MM.1S (cell line): ENCODE measurements around the gene TSPAN9.

Experiments
- DNase-seq: peaks from one replicate; pipeline ENCODE4 v3.0.0-alpha.2; 2015
- H2AFZ ChIP-seq: fragments of 300-600 bp; sonication (generic); 2 replicates; pipeline ENCODE4 v1.6.0; 2016; ENCODE audit warnings: antibody characterized with exemption, low read length
- H3F3A ChIP-seq: fragments of 300-600 bp; sonication (generic); 2 replicates; pipeline ENCODE4 v1.6.1; 2016; ENCODE audit warnings: mild to moderate bottlenecking, antibody characterized with exemption, low read length, moderate library complexity, mixed read lengths; ENCODE audit not compliant: insufficient read depth
- H3K27ac ChIP-seq: fragments of 300-600 bp; sonication (generic); 2 replicates; pipeline ENCODE4 v1.5.1; 2016; ENCODE audit warnings: mild to moderate bottlenecking, low read length
- H3K27me3 ChIP-seq: fragments of 300-600 bp; sonication (generic); replicated peaks from 2 replicates; pipeline ENCODE4 v1.6.0; 2016; ENCODE audit warnings: low read length; ENCODE audit not compliant: insufficient read depth
- H3K36me3 ChIP-seq: fragments of 300-600 bp; sonication (generic); replicated peaks from 2 replicates; pipeline ENCODE4 v1.6.1; 2016; ENCODE audit warnings: mild to moderate bottlenecking, low read length, mixed read lengths; ENCODE audit not compliant: insufficient read depth
- H3K4me1 ChIP-seq: fragments of 300-600 bp; sonication (generic); 2 replicates; pipeline ENCODE4 v1.6.1; 2016; ENCODE audit warnings: low read length, mixed read lengths
- H3K4me2 ChIP-seq: fragments of 300-600 bp; sonication (generic); 2 replicates; pipeline ENCODE4 v1.6.0; 2016; ENCODE audit warnings: low read depth, low read length
- H3K4me3 ChIP-seq: fragments of 300-600 bp; sonication (generic); 2 replicates; pipeline ENCODE4 v1.5.1; 2016; ENCODE audit warnings: low read length, mixed read lengths
- H3K79me2 ChIP-seq: fragments of 300-600 bp; sonication (generic); 2 replicates; pipeline ENCODE4 v1.6.1; 2016; ENCODE audit warnings: mixed run types, low read length, mixed read lengths
- H3K9ac ChIP-seq: fragments of 300-600 bp; sonication (generic); 2 replicates; pipeline ENCODE4 v1.6.1; 2016; ENCODE audit warnings: low read length, mixed read lengths
- H3K9me2 ChIP-seq: fragments of 300-600 bp; sonication (generic); replicated peaks from 2 replicates; pipeline ENCODE4 v1.6.1; 2016; ENCODE audit warnings: mild to moderate bottlenecking, low read length, mixed read lengths; ENCODE audit not compliant: insufficient read depth
- H3K9me3 ChIP-seq: fragments of 300-600 bp; sonication (generic); replicated peaks from 2 replicates; pipeline ENCODE4 v1.6.1; 2016; ENCODE audit warnings: mild to moderate bottlenecking, low read length, mixed read lengths; ENCODE audit not compliant: insufficient read depth
- H4K20me1 ChIP-seq: fragments of 300-600 bp; sonication (generic); 2 replicates; pipeline ENCODE4 v1.6.1; 2016; ENCODE audit warnings: mild to moderate bottlenecking, low read length, moderate library complexity, mixed read lengths; ENCODE audit not compliant: insufficient read depth
- EZH2 ChIP-seq: fragments of 300-600 bp; sonication (generic); optimal IDR thresholded peaks from 2 replicates; pipeline ENCODE3; 2017; ENCODE audit warnings: low read depth, mild to moderate bottlenecking, antibody characterized with exemption, low read length, mixed read lengths
- EZH2phosphoT487 ChIP-seq: fragments of 300-600 bp; sonication (generic); IDR thresholded peaks from 2 replicates; pipeline ENCODE4 v1.6.1; 2018; ENCODE audit warnings: antibody characterized with exemption, low read length
- TF ChIP-seq, protein P1 (sequence below): fragments of 300-600 bp; sonication (generic); IDR thresholded peaks from 2 replicates; pipeline ENCODE4 v1.5.1; 2016; ENCODE audit warnings: antibody characterized with exemption, low read length, mixed read lengths

Gene TSPAN9

GRCh38 chr12:3313675-3314663, 236.8 kb downstream of the TSPAN9 start:
- H3K27ac ChIP-seq: no peak overlapping the region
- H3K36me3 ChIP-seq: no peaks in the 10 kb centered on the region
- H3K79me2 ChIP-seq: no peaks in the 10 kb centered on the region
- no peak overlapping the region for H3K4me3 ChIP-seq
- DNase-seq: peak; percentile 15
- H4K20me1 ChIP-seq: no peaks in the 10 kb centered on the region
- TF ChIP-seq EZH2: no peak
- TF ChIP-seq, protein P1, sequence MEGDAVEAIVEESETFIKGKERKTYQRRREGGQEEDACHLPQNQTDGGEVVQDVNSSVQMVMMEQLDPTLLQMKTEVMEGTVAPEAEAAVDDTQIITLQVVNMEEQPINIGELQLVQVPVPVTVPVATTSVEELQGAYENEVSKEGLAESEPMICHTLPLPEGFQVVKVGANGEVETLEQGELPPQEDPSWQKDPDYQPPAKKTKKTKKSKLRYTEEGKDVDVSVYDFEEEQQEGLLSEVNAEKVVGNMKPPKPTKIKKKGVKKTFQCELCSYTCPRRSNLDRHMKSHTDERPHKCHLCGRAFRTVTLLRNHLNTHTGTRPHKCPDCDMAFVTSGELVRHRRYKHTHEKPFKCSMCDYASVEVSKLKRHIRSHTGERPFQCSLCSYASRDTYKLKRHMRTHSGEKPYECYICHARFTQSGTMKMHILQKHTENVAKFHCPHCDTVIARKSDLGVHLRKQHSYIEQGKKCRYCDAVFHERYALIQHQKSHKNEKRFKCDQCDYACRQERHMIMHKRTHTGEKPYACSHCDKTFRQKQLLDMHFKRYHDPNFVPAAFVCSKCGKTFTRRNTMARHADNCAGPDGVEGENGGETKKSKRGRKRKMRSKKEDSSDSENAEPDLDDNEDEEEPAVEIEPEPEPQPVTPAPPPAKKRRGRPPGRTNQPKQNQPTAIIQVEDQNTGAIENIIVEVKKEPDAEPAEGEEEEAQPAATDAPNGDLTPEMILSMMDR: peak; percentile 34
- TF ChIP-seq EZH2phosphoT487: no peak
- no peaks in the 10 kb centered on the region for H3K9me3 ChIP-seq
- H3K4me2 ChIP-seq: no peak overlapping the region
- no peak overlapping the region for H3K9ac ChIP-seq
- H3K27me3 ChIP-seq: peaks cover 99% of the 10 kb centered on the region
- no peak overlapping the region for H2AFZ ChIP-seq
- H3K9me2 ChIP-seq: no peaks in the 10 kb centered on the region
- no peaks in the 10 kb centered on the region for H3F3A ChIP-seq
- no peaks in the 10 kb centered on the region for H3K4me1 ChIP-seq

DNA sequence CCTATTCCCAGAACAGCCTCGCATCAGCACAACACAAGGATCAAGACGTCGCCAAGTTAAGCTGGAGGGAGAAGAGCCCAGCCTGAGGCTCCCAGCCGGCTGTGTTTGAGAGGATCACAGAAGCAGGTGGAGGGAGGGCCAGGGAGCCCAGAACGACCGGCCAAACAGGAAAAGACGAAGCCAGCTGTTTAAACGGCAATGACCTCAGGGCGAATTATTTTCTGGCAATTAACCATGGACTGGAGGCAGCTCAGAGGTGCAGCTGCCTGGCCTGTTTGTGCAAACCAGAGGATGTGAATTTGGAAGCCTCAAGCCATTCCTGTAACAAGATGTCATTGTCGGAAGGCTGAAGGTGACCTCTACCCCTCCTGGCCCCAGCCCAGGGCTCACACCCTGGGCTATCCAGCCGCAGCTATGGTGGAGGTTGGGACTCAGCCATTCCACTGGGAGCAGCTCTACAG, 238.1 kb downstream of the TSPAN9 start:
- no peak for DNase-seq
- Histone ChIP-seq H3K4me2 (no peak overlapping the region), H3K27me3 (peaks cover 97% of the 10 kb centered on the region), H3K79me2 (no peaks in the 10 kb centered on the region), H3K4me1 (no peaks in the 10 kb centered on the region), H3K9me3 (no peaks in the 10 kb centered on the region), H3K9me2 (no peaks in the 10 kb centered on the region), H3K27ac (no peak overlapping the region), H3K4me3 (no peak overlapping the region), H3K9ac (no peak overlapping the region), H2AFZ (no peak overlapping the region), H3F3A (no peaks in the 10 kb centered on the region), H3K36me3 (no peaks in the 10 kb centered on the region), H4K20me1 (no peaks in the 10 kb centered on the region)
- no peak for TF ChIP-seq EZH2phosphoT487
- no peak for TF ChIP-seq EZH2
- TF ChIP-seq, protein P1: no peak

GRCh38 chr12:3316776-3317480, 239.7 kb downstream of the TSPAN9 start:
- no peak for DNase-seq
- H3K4me1 ChIP-seq: no peaks in the 10 kb centered on the region

More at GRCh38 chr12:3316776-3317480, 239.7 kb downstream of the TSPAN9 start:
- no peaks in the 10 kb centered on the region for H4K20me1 ChIP-seq
- no peak overlapping the region for H2AFZ ChIP-seq
- H3K4me2 ChIP-seq: no peak overlapping the region
- H3K9me2 ChIP-seq: no peaks in the 10 kb centered on the region
- H3K27ac ChIP-seq: no peak overlapping the region
- no peaks in the 10 kb centered on the region for H3K9me3 ChIP-seq
- H3K27me3 ChIP-seq: peaks cover 98% of the 10 kb centered on the region
- TF ChIP-seq, protein P1: no peak
- TF ChIP-seq EZH2phosphoT487 (no peak), EZH2 (no peak)
- no peaks in the 10 kb centered on the region for H3K79me2 ChIP-seq
- no peak overlapping the region for H3K4me3 ChIP-seq
- H3K36me3 ChIP-seq: no peaks in the 10 kb centered on the region
- no peaks in the 10 kb centered on the region for H3F3A ChIP-seq
- no peak overlapping the region for H3K9ac ChIP-seq
